IMR-90 (cell line): ENCODE data around the gene MYCBPAP. TPM values are rescaled to one million over a fixed set of nuclear protein-coding genes. Genes with fewer than 3 reads are reported as not detected.

ENCODE experiments used
- ATAC-seq: fragments of 200-7000 bp; cut with Tn5 transposase; 2 replicates; pipeline ENCODE4 v1.9.1; 2020; ENCODE audit warnings: low read depth, mild to moderate bottlenecking, moderate library complexity
- BruUV-seq: library from RNA; stranded (reverse); fragments of 400-500 nt; replicated peaks from 2 replicates; lab custom pipeline; 2021; lab: Mats Ljungman, UMichigan
- CTCF ChIA-PET: fragments of 300-600 bp; formaldehyde crosslinking; extraction: SDS; loops from one replicate; lab custom pipeline; 2021; ENCODE audit warnings: antibody characterized with exemption; lab: Yijun Ruan, JAX
- POLR2A ChIA-PET: fragments of 300-600 bp; sonication (Branson Sonifier 250); formaldehyde crosslinking; loops from one replicate; lab custom pipeline; 2022; ENCODE audit warnings: antibody characterized with exemption; ENCODE audit not compliant: unreplicated experiment; lab: Charles Lee
- DNase-seq: peaks from one replicate; pipeline ENCODE4 v3.0.0; 2013
- H2AFZ ChIP-seq: replicated peaks from 2 replicates; pipeline ENCODE3; 2013; ENCODE audit warnings: low read length, mild to moderate bottlenecking; ENCODE audit not compliant: poor library complexity
- H2AK5ac ChIP-seq: 2 replicates; pipeline ENCODE4 v1.6.1; 2013; ENCODE audit warnings: low read depth, low read length, inconsistent platforms
- H2AK9ac ChIP-seq: replicated peaks from 2 replicates; pipeline ENCODE3; 2013; ENCODE audit warnings: mild to moderate bottlenecking, low read depth, low read length, moderate library complexity; ENCODE audit not compliant: poor library complexity
- H2BK120ac ChIP-seq: 2 replicates; pipeline ENCODE4 v1.6.1; 2013; ENCODE audit warnings: low read depth, low read length, inconsistent platforms
- H2BK15ac ChIP-seq: 3 replicates; pipeline ENCODE4 v1.6.1; 2013; ENCODE audit warnings: low read depth, low read length, inconsistent platforms
- H2BK20ac ChIP-seq: 2 replicates; pipeline ENCODE4 v1.6.1; 2013; ENCODE audit warnings: low read depth, mild to moderate bottlenecking, inconsistent platforms, low read length, moderate library complexity
- H2BK5ac ChIP-seq: 2 replicates; pipeline ENCODE4 v1.6.1; 2013; ENCODE audit warnings: mild to moderate bottlenecking, low read depth, low read length, inconsistent platforms; ENCODE audit not compliant: poor library complexity, severe bottlenecking
- H3K14ac ChIP-seq: replicated peaks from 2 replicates; pipeline ENCODE4 v1.6.1; 2013; ENCODE audit warnings: low read depth, low read length, inconsistent platforms
- H3K18ac ChIP-seq: 2 replicates; pipeline ENCODE4 v1.6.1; 2013; ENCODE audit warnings: low read depth, low read length, control low read depth
- H3K23ac ChIP-seq: 2 replicates; pipeline ENCODE4 v1.6.1; 2013; ENCODE audit warnings: low read depth, low read length, inconsistent platforms
- H3K27ac ChIP-seq: 2 replicates; pipeline ENCODE4 v1.5.1; 2013; ENCODE audit warnings: mild to moderate bottlenecking, control low read depth, low read length; ENCODE audit not compliant: insufficient read depth
- H3K27me3 ChIP-seq: 2 replicates; pipeline ENCODE4 v1.6.1; 2013; ENCODE audit warnings: low read length; ENCODE audit not compliant: control insufficient read depth, insufficient read depth
- H3K36me3 ChIP-seq: 2 replicates; pipeline ENCODE4 v1.6.1; 2013; ENCODE audit warnings: low read length, mixed read lengths; ENCODE audit not compliant: control insufficient read depth, insufficient read depth
- H3K4ac ChIP-seq: 2 replicates; pipeline ENCODE4 v1.6.1; 2013; ENCODE audit warnings: low read depth, low read length, inconsistent platforms
- H3K4me1 ChIP-seq: 2 replicates; pipeline ENCODE4 v1.6.1; 2013; ENCODE audit warnings: low read length, mixed read lengths; ENCODE audit not compliant: control insufficient read depth, insufficient read depth
- H3K4me2 ChIP-seq: 2 replicates; pipeline ENCODE4 v1.6.1; 2013; ENCODE audit warnings: low read depth, mild to moderate bottlenecking, control low read depth, low read length, moderate library complexity
- H3K4me3 ChIP-seq: 2 replicates; pipeline ENCODE4 v1.5.1; 2013; ENCODE audit warnings: low read depth, mild to moderate bottlenecking, control low read depth, low read length, moderate library complexity; ENCODE audit not compliant: insufficient read depth
- H3K56ac ChIP-seq: 2 replicates; pipeline ENCODE4 v1.6.1; 2013; ENCODE audit warnings: low read length, inconsistent platforms; ENCODE audit not compliant: insufficient read depth; ENCODE audit errors: extremely low read depth
- H3K79me1 ChIP-seq, 2 experiments: 2 replicates each; pipeline ENCODE4 v1.6.1; 2013; ENCODE audit warnings: low read length in 2 of 2, inconsistent platforms in 1 of 2, low read depth in 1 of 2
- H3K9ac ChIP-seq: 2 replicates; pipeline ENCODE4 v1.6.1; 2013; ENCODE audit warnings: low read depth, low read length, control low read depth
- H3K9me1 ChIP-seq: 2 replicates; pipeline ENCODE4 v1.6.1; 2013; ENCODE audit warnings: low read length, inconsistent platforms; ENCODE audit not compliant: insufficient read depth
- H3K9me3 ChIP-seq: 2 replicates; pipeline ENCODE4 v1.6.1; 2013; ENCODE audit warnings: low read length; ENCODE audit not compliant: control insufficient read depth, insufficient read depth
- H4K20me1 ChIP-seq: 2 replicates; pipeline ENCODE4 v1.6.1; 2013; ENCODE audit warnings: low read length, inconsistent platforms; ENCODE audit not compliant: insufficient read depth
- H4K5ac ChIP-seq: 2 replicates; pipeline ENCODE4 v1.6.1; 2013; ENCODE audit warnings: mild to moderate bottlenecking, low read depth, low read length, control low read depth
- H4K8ac ChIP-seq, 2 experiments: 2 replicates each; pipeline ENCODE4 v1.6.1; 2013; ENCODE audit warnings: low read depth in 2 of 2, low read length in 2 of 2, control low read depth in 1 of 2, inconsistent platforms in 1 of 2
- H4K91ac ChIP-seq: 2 replicates; pipeline ENCODE4 v1.6.1; 2013; ENCODE audit warnings: low read depth, low read length, inconsistent platforms; ENCODE audit not compliant: insufficient read depth
- BHLHE40 ChIP-seq: fragments of 150-350 bp; IDR thresholded peaks from 2 replicates; pipeline ENCODE4 v1.6.1; 2016; ENCODE audit warnings: mild to moderate bottlenecking, low read depth, low read length
- CEBPB ChIP-seq: IDR thresholded peaks from 2 replicates; pipeline ENCODE4 v1.6.1; 2012; ENCODE audit warnings: low read depth, low read length, improper control_type of control experiment
- CHD1 ChIP-seq: IDR thresholded peaks from 2 replicates; pipeline ENCODE4 v1.6.1; 2012; ENCODE audit warnings: low read depth, low read length, improper control_type of control experiment
- FOS ChIP-seq: fragments of 150-350 bp; IDR thresholded peaks from 2 replicates; pipeline ENCODE4 v1.6.1; 2016; ENCODE audit warnings: low read depth, low read length
- MAFK ChIP-seq: IDR thresholded peaks from 2 replicates; pipeline ENCODE4 v1.6.1; 2012; ENCODE audit warnings: low read depth, low read length, improper control_type of control experiment
- MAZ ChIP-seq: IDR thresholded peaks from 2 replicates; pipeline ENCODE4 v1.6.1; 2012; ENCODE audit warnings: low read depth, mild to moderate bottlenecking, low read length, improper control_type of control experiment, moderate library complexity, borderline replicate concordance
- POLR2A ChIP-seq: IDR thresholded peaks from 2 replicates; pipeline ENCODE4 v1.6.1; 2012; ENCODE audit warnings: mild to moderate bottlenecking, low read depth, low read length
- RAD21 ChIP-seq: IDR thresholded peaks from 2 replicates; pipeline ENCODE4 v1.6.1; 2012; ENCODE audit warnings: low read length, improper control_type of control experiment
- RFX5 ChIP-seq: IDR thresholded peaks from 2 replicates; pipeline ENCODE4 v1.8.0; 2012; ENCODE audit warnings: low read depth, mild to moderate bottlenecking, low read length, moderate library complexity
- SMC3 ChIP-seq: fragments of 150-350 bp; IDR thresholded peaks from 2 replicates; pipeline ENCODE4 v1.6.1; 2016; ENCODE audit warnings: low read depth, mild to moderate bottlenecking, antibody characterized with exemption, low read length, moderate library complexity
- USF2 ChIP-seq: fragments of 150-350 bp; IDR thresholded peaks from 2 replicates; pipeline ENCODE4 v1.6.1; 2017; ENCODE audit warnings: mild to moderate bottlenecking, antibody characterized with exemption, low read length, low read depth
- WGBS, 2 experiments: methylation state at CpG; one replicate each; pipeline versions ENCODE4 v1.1.5 to v1.1.7; 2013; ENCODE audit warnings: missing lambda C conversion rate in 2 of 2; ENCODE audit not compliant: insufficient read length in 1 of 2; ENCODE audit errors: extremely low coverage in 2 of 2; 5-methylcytosine and 5-hydroxymethylcytosine counted together
- dilution Hi-C: fragments of 300-500 bp; cut with HindIII; formaldehyde crosslinking; loops from one replicate; pipeline ENCODE4 v1.14.3; 2018; ENCODE audit warnings: low sequenced_read_pairs; ENCODE audit not compliant: unreplicated experiment
- in situ Hi-C: fragments of 300-500 bp; cut with MboI; formaldehyde crosslinking; loops from 3 replicates; pipeline ENCODE4 v1.14.3; 2019; ENCODE audit warnings: low sequenced_read_pairs, inconsistent platforms, mixed read lengths
- intact Hi-C: fragments of 100-400 bp; cut with micrococcal nuclease; formaldehyde crosslinking; loops from 2 replicates; pipeline ENCODE4 v1.10.0; 2022
- polyA plus RNA-seq, 3 experiments: library from polyadenylated mRNA; depleted of rRNA; stranded (reverse); fragments of >200 nt; gene quantifications; 2 replicates each; pipeline ENCODE4 v1.2.3, GENCODE V29; 2012; ENCODE audit warnings: low replicate concordance in 1 of 3
- total RNA-seq: library from RNA; depleted of rRNA; stranded (reverse); fragments of >200 nt; gene quantifications from 2 replicates; pipeline ENCODE4 v1.2.3, GENCODE V29; 2012
- TF ChIP-seq, protein P1 (sequence below): conservative IDR thresholded peaks from 2 replicates; pipeline ENCODE4 v1.5.1; 2012; ENCODE audit warnings: mild to moderate bottlenecking, low read depth, low read length, improper control_type of control experiment
- TF ChIP-seq, protein P2 (sequence below): fragments of 150-350 bp; IDR thresholded peaks from 2 replicates; pipeline ENCODE4 v1.6.1; 2016; ENCODE audit warnings: low read depth, mild to moderate bottlenecking, low read length, moderate library complexity, borderline replicate concordance

MYCBPAP gene
- total and polyA plus RNA-seq, 2 of the 4 experiments (the other 2 are of a cell fraction) = 0.17 to 0.18 TPM

- Histone ChIP-seq H3K9me3 (no peaks in the 10 kb centered on the region), H4K8ac (peak overlapping the region; percentile 38 to 75; a peak in 2 of 4 replicates), H2BK15ac (no peak overlapping the region), H3K9ac (no peak overlapping the region), H3K56ac (no peak overlapping the region), H3K27ac (no peak overlapping the region), H3K36me3 (no peaks in the 10 kb centered on the region), H3K18ac (no peak overlapping the region), H3K4ac (peak overlapping the region; percentile 33; the same call in 1 of the 2 replicates), H4K5ac (peak overlapping the region; percentile 23; the same call in 1 of the 2 replicates), H2AK9ac (peak overlapping the region; percentile 71), H2BK20ac (no peak overlapping the region), H4K20me1 (no peaks in the 10 kb centered on the region), H3K4me1 (peaks cover 19% of the 10 kb centered on the region), H3K79me1 (peaks cover 0 to 17% of the 10 kb centered on the region in 2 experiments; a peak in 2 of 4 replicates), H3K9me1 (peaks cover 9% of the 10 kb centered on the region), H3K23ac (no peak overlapping the region), H4K91ac (0 out of 2 replicates have a peak overlapping the region, but pooled peaks have one; percentile 18), H3K27me3 (no peaks in the 10 kb centered on the region), H3K14ac (no peak overlapping the region), H2AFZ (peak overlapping the region; percentile 74), H2BK120ac (no peak overlapping the region), H3K4me2 (no peak overlapping the region), H3K4me3 (no peak overlapping the region), H2AK5ac (peak overlapping the region; percentile 65; the same call in 1 of the 2 replicates), H2BK5ac (no peak overlapping the region)
- POLR2A ChIA-PET = interaction anchor here (0.6 kb wide), 1 partner anchor 96 kb away, joined by 3 read pairs; no protein-coding TSS in a partner anchor
- DNase-seq (no peak), ATAC-seq (no peak)
- BruUV-seq = no TSS peak
- dilution Hi-C loops = no loop called here
- in situ Hi-C loops = loop anchor here (10.0 kb wide), 1 partner anchor 412 kb away; no protein-coding TSS in a partner anchor
- CTCF ChIA-PET = no interaction called here
- intact Hi-C loops = loop anchor here (1.0 to 10.0 kb wide), 2 partner anchors 61 to 412 kb away; no protein-coding TSS in a partner anchor
- 71% methylated on average over 6 of the region's 16 CpGs; no CpG with 5 or more reads in 1 of the 2 experiments for WGBS, 2 experiments
- no peak for TF ChIP-seq CEBPB
- no peak for TF ChIP-seq CHD1
- no peak for TF ChIP-seq RFX5
- TF ChIP-seq SMC3 = no peak
- TF ChIP-seq FOS = no peak
- no peak for TF ChIP-seq RAD21
- no peak for TF ChIP-seq MAZ
- no peak for TF ChIP-seq MAFK
- TF ChIP-seq BHLHE40 = no peak
- no peak for TF ChIP-seq USF2
- TF ChIP-seq POLR2A = no peak
- TF ChIP-seq, protein P1, sequence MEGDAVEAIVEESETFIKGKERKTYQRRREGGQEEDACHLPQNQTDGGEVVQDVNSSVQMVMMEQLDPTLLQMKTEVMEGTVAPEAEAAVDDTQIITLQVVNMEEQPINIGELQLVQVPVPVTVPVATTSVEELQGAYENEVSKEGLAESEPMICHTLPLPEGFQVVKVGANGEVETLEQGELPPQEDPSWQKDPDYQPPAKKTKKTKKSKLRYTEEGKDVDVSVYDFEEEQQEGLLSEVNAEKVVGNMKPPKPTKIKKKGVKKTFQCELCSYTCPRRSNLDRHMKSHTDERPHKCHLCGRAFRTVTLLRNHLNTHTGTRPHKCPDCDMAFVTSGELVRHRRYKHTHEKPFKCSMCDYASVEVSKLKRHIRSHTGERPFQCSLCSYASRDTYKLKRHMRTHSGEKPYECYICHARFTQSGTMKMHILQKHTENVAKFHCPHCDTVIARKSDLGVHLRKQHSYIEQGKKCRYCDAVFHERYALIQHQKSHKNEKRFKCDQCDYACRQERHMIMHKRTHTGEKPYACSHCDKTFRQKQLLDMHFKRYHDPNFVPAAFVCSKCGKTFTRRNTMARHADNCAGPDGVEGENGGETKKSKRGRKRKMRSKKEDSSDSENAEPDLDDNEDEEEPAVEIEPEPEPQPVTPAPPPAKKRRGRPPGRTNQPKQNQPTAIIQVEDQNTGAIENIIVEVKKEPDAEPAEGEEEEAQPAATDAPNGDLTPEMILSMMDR = no peak
- TF ChIP-seq, protein P2, sequence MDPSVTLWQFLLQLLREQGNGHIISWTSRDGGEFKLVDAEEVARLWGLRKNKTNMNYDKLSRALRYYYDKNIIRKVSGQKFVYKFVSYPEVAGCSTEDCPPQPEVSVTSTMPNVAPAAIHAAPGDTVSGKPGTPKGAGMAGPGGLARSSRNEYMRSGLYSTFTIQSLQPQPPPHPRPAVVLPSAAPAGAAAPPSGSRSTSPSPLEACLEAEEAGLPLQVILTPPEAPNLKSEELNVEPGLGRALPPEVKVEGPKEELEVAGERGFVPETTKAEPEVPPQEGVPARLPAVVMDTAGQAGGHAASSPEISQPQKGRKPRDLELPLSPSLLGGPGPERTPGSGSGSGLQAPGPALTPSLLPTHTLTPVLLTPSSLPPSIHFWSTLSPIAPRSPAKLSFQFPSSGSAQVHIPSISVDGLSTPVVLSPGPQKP = no peak
These were observed 34.8 kb downstream of the MYCBPAP start for GRCh38 chr17:50542795-50543774.
